RKO (cell line): ENCODE data around the gene CYB5R3.
"Not testable (repeated sequence)": the region's sequence is repeated elsewhere in the genome, so short reads cannot be mapped to it uniquely, and the experiment has no call there.

Experiments
- DNase-seq: peaks from one replicate; pipeline ENCODE4 v3.0.0-alpha.2; 2016; ENCODE audit warnings: low spot score

Gene CYB5R3

DNA sequence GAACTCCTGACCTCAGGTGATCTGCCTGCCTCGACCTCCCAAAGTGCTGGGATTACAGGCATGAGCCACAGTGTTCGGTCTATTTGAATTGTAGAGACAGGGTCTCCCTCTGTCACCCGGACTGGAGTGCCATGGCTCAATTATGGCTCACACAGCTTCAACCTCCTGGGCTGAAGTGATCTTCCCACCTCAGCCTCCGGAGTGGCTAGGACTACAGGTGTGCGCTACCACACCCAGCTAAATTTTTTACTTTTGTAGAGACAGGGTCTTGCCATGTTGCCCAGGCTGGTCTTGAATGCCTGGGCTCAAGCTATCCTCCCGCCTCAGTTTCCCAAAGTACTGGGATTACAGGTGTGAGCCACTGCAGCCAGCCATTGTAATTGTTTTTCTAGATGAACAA, 81.2 kb downstream of the CYB5R3 start:
- not testable (repeated sequence) for DNase-seq
